ENCODE measurements around the gene TFCP2L1.

Gene TFCP2L1

GRCh38 chr2:121240436-121240835 lies 44.6 kb downstream of the TFCP2L1 start:
- H3K36me3 ChIP-seq (ENCODE audit: control insufficient read depth, insufficient read depth, low read length, severe bottlenecking) = no peaks in the 10 kb centered on the region
- no peak overlapping the region for H3K9ac ChIP-seq (ENCODE audit: low read length)
- no peak for DNase-seq (ENCODE audit: low read depth)
- H3K4me3 ChIP-seq (ENCODE audit: low read length) = no peak overlapping the region
- no peaks in the 10 kb centered on the region for H3K9me3 ChIP-seq (ENCODE audit: control insufficient read depth, low read length)
- H3K4me1 ChIP-seq (ENCODE audit: control insufficient read depth, insufficient read depth, low read length) = no peaks in the 10 kb centered on the region
- H3K27me3 ChIP-seq (replicated peaks; ENCODE audit: control insufficient read depth, insufficient read depth, low read length) = peaks cover 61% of the 10 kb centered on the region

- Histone ChIP-seq H3K36me3 (ENCODE audit: control insufficient read depth, insufficient read depth, low read length, severe bottlenecking) (no peaks in the 10 kb centered on the region), H3K9ac (ENCODE audit: low read length) (no peak overlapping the region), H3K27me3 (replicated peaks; ENCODE audit: control insufficient read depth, insufficient read depth, low read length) (peaks cover 65% of the 10 kb centered on the region), H3K4me1 (ENCODE audit: control insufficient read depth, insufficient read depth, low read length) (no peaks in the 10 kb centered on the region), H3K9me3 (ENCODE audit: control insufficient read depth, low read length) (no peaks in the 10 kb centered on the region), H3K4me3 (ENCODE audit: low read length) (no peak overlapping the region)
- DNase-seq (ENCODE audit: low read depth) = no peak
Measured at GRCh38 chr2:121239969-121240368, 45.0 kb downstream of the TFCP2L1 start.

DNA sequence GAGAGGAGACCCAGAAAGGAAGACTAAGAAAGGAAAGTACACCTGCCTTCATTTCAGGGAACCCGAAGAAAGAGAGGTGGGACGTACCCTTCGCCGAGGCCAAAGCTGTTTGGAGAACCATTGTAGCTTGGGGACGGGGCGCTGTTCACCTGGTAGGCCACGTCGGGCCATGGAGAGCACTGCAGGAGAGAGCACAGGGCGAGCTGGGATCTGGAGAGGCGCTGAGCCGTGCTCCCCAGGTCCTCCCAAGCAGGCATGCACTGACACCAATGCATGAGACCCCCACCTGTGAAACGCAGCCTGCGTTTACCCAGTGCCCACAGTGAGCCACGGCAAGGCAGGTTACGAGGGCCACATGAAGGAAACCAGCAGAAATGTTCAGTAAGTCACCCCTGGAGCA lies 45.5 kb downstream of the TFCP2L1 start:
- H3K27me3 ChIP-seq (replicated peaks; ENCODE audit: control insufficient read depth, insufficient read depth, low read length) = peaks cover 68% of the 10 kb centered on the region
- H3K4me3 ChIP-seq (ENCODE audit: low read length) = no peak overlapping the region
- no peak for DNase-seq (ENCODE audit: low read depth)
- no peaks in the 10 kb centered on the region for H3K4me1 ChIP-seq (ENCODE audit: control insufficient read depth, insufficient read depth, low read length)
- H3K36me3 ChIP-seq (ENCODE audit: control insufficient read depth, insufficient read depth, low read length, severe bottlenecking) = no peaks in the 10 kb centered on the region
- H3K9ac ChIP-seq (ENCODE audit: low read length) = no peak overlapping the region
- H3K9me3 ChIP-seq (ENCODE audit: control insufficient read depth, low read length) = no peaks in the 10 kb centered on the region

- Histone ChIP-seq H3K36me3 (ENCODE audit: control insufficient read depth, insufficient read depth, low read length, severe bottlenecking) (no peaks in the 10 kb centered on the region), H3K4me3 (ENCODE audit: low read length) (no peak overlapping the region), H3K9me3 (ENCODE audit: control insufficient read depth, low read length) (no peaks in the 10 kb centered on the region), H3K4me1 (ENCODE audit: control insufficient read depth, insufficient read depth, low read length) (no peaks in the 10 kb centered on the region), H3K9ac (ENCODE audit: low read length) (no peak overlapping the region), H3K27me3 (replicated peaks; ENCODE audit: control insufficient read depth, insufficient read depth, low read length) (peaks cover 75% of the 10 kb centered on the region)
- DNase-seq (ENCODE audit: low read depth) = no peak
Measured at GRCh38 chr2:121238828-121239227, 46.2 kb downstream of the TFCP2L1 start.

DNA sequence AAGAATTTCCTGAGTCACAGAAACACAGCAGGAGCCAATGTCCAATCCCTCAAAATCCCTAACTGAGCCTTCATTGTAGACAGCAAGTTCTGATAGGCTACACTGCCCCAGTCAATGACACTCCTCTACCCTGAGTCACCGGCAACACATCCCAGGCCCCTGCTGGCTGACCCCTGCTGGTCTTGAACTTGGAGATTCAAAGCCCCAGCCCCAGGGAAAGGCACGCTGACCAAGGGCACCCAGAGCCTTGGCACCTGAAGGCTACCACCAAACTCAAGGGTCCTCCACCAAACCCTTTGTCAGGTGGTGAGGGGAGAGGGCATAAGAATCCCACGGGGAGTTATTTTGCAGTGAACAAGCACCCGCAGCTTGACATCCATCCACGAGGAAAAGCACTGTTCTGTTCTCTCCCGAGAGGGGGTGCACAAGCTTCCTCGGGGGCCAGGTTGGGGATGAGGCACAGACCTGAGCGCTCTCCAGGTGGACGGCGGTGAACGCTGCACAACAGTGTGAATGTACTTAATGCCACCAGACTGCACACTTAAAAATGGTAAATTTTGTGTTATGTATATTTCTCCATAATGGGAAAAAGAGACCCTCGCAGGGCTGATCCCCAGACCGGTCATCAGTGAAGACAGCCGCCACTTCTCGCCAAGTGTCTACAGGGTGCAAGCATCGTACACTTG lies 46.9 kb downstream of the TFCP2L1 start:
- Histone ChIP-seq H3K9me3 (ENCODE audit: control insufficient read depth, low read length) (no peaks in the 10 kb centered on the region), H3K27me3 (replicated peaks; ENCODE audit: control insufficient read depth, insufficient read depth, low read length) (peaks cover 73% of the 10 kb centered on the region), H3K4me3 (ENCODE audit: low read length) (no peak overlapping the region), H3K36me3 (ENCODE audit: control insufficient read depth, insufficient read depth, low read length, severe bottlenecking) (no peaks in the 10 kb centered on the region), H3K4me1 (ENCODE audit: control insufficient read depth, insufficient read depth, low read length) (no peaks in the 10 kb centered on the region), H3K9ac (ENCODE audit: low read length) (no peak overlapping the region)
- no peak for DNase-seq (ENCODE audit: low read depth)

GRCh38 chr2:121237336-121237979 lies 47.5 kb downstream of the TFCP2L1 start:
- peaks cover 72% of the 10 kb centered on the region for H3K27me3 ChIP-seq (replicated peaks; ENCODE audit: control insufficient read depth, insufficient read depth, low read length)
- H3K4me3 ChIP-seq (ENCODE audit: low read length) = no peak overlapping the region
- no peaks in the 10 kb centered on the region for H3K9me3 ChIP-seq (ENCODE audit: control insufficient read depth, low read length)
- no peak for DNase-seq (ENCODE audit: low read depth)
- H3K4me1 ChIP-seq (ENCODE audit: control insufficient read depth, insufficient read depth, low read length) = no peaks in the 10 kb centered on the region
- no peak overlapping the region for H3K9ac ChIP-seq (ENCODE audit: low read length)
- H3K36me3 ChIP-seq (ENCODE audit: control insufficient read depth, insufficient read depth, low read length, severe bottlenecking) = no peaks in the 10 kb centered on the region

GRCh38 chr2:121236650-121237180 lies 48.3 kb downstream of the TFCP2L1 start:
- Histone ChIP-seq H3K9me3 (ENCODE audit: control insufficient read depth, low read length) (no peaks in the 10 kb centered on the region), H3K36me3 (ENCODE audit: control insufficient read depth, insufficient read depth, low read length, severe bottlenecking) (no peaks in the 10 kb centered on the region), H3K9ac (ENCODE audit: low read length) (no peak overlapping the region), H3K4me3 (ENCODE audit: low read length) (no peak overlapping the region), H3K27me3 (replicated peaks; ENCODE audit: control insufficient read depth, insufficient read depth, low read length) (peaks cover 73% of the 10 kb centered on the region), H3K4me1 (ENCODE audit: control insufficient read depth, insufficient read depth, low read length) (no peaks in the 10 kb centered on the region)
- DNase-seq (ENCODE audit: low read depth) = no peak

GRCh38 chr2:121236101-121236640 lies 48.8 kb downstream of the TFCP2L1 start:
- Histone ChIP-seq H3K9ac (ENCODE audit: low read length) (no peak overlapping the region), H3K4me3 (ENCODE audit: low read length) (no peak overlapping the region), H3K9me3 (ENCODE audit: control insufficient read depth, low read length) (no peaks in the 10 kb centered on the region), H3K36me3 (ENCODE audit: control insufficient read depth, insufficient read depth, low read length, severe bottlenecking) (no peaks in the 10 kb centered on the region), H3K27me3 (replicated peaks; ENCODE audit: control insufficient read depth, insufficient read depth, low read length) (peaks cover 73% of the 10 kb centered on the region), H3K4me1 (ENCODE audit: control insufficient read depth, insufficient read depth, low read length) (no peaks in the 10 kb centered on the region)
- no peak for DNase-seq (ENCODE audit: low read depth)

DNA sequence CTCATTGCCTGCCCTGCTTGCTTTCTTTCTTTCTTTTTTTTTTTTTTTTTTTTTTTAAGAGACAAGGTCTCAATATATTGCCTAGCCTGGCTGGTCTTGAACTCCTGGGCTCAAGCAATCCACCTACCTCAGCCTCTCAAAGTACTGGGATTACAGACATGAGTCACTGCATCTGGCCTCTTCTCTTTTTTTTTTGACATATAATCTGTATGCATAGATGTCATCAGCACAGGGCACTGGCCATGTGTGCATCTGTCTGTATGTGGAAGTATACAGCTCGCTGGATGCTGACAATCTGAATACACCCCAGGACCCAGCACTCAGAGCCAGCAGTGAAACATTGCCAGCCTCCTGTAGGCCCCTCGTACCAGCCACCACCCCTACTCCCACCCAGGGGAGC lies 49.5 kb downstream of the TFCP2L1 start:
- H3K9ac ChIP-seq (ENCODE audit: low read length) = no peak overlapping the region
- DNase-seq (ENCODE audit: low read depth) = no peak
- no peaks in the 10 kb centered on the region for H3K9me3 ChIP-seq (ENCODE audit: control insufficient read depth, low read length)
- no peaks in the 10 kb centered on the region for H3K36me3 ChIP-seq (ENCODE audit: control insufficient read depth, insufficient read depth, low read length, severe bottlenecking)
- no peaks in the 10 kb centered on the region for H3K4me1 ChIP-seq (ENCODE audit: control insufficient read depth, insufficient read depth, low read length)
- H3K4me3 ChIP-seq (ENCODE audit: low read length) = no peak overlapping the region
- peaks cover 71% of the 10 kb centered on the region for H3K27me3 ChIP-seq (replicated peaks; ENCODE audit: control insufficient read depth, insufficient read depth, low read length)

- Histone ChIP-seq H3K4me3 (ENCODE audit: low read length) (no peak overlapping the region), H3K4me1 (ENCODE audit: control insufficient read depth, insufficient read depth, low read length) (no peaks in the 10 kb centered on the region), H3K27me3 (replicated peaks; ENCODE audit: control insufficient read depth, insufficient read depth, low read length) (peaks cover 64% of the 10 kb centered on the region), H3K9me3 (ENCODE audit: control insufficient read depth, low read length) (no peaks in the 10 kb centered on the region), H3K36me3 (ENCODE audit: control insufficient read depth, insufficient read depth, low read length, severe bottlenecking) (no peaks in the 10 kb centered on the region), H3K9ac (ENCODE audit: low read length) (no peak overlapping the region)
- DNase-seq (ENCODE audit: low read depth) = no peak
Measured at GRCh38 chr2:121234791-121235190, 50.2 kb downstream of the TFCP2L1 start.

DNA sequence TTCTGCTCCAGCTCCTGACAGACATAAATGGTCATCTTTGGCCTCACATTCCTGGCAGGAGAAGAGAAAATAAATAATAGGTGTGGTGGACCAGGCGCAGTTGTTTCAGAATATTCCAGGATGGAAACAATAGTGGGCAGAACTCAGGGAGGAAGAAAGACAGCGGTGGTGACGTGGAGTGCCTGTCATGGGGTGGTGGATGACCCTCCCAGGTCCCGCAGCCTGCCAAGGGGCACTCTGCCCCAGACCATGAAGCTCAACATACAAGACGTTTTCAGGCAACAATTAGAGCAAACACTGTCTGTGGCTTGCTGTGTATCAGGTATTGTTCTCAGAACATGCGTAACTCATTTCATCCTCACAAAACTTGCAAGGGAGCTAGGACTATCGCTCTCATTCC lies 50.9 kb downstream of the TFCP2L1 start:
- no peak for DNase-seq (ENCODE audit: low read depth)
- Histone ChIP-seq H3K36me3 (ENCODE audit: control insufficient read depth, insufficient read depth, low read length, severe bottlenecking) (no peaks in the 10 kb centered on the region), H3K9me3 (ENCODE audit: control insufficient read depth, low read length) (no peaks in the 10 kb centered on the region), H3K4me3 (ENCODE audit: low read length) (no peak overlapping the region), H3K4me1 (ENCODE audit: control insufficient read depth, insufficient read depth, low read length) (no peaks in the 10 kb centered on the region), H3K27me3 (replicated peaks; ENCODE audit: control insufficient read depth, insufficient read depth, low read length) (peaks cover 63% of the 10 kb centered on the region), H3K9ac (ENCODE audit: low read length) (no peak overlapping the region)

Measured in adipocyte (in vitro differentiated cells).